SK-N-MC (cell line): ENCODE results near the gene HSD17B12.

Experiments used
- EZH2 ChIP-seq: fragments of 200-600 bp; sonication (generic); IDR thresholded peaks from one replicate; pipeline ENCODE4 v1.6.1; 2017; ENCODE audit warnings: antibody characterized with exemption
- POLR2AphosphoS5 ChIP-seq: IDR thresholded peaks from 2 replicates; pipeline ENCODE4 v1.6.1; 2012; ENCODE audit warnings: mild to moderate bottlenecking, low read depth, low read length, borderline replicate concordance

DNA sequence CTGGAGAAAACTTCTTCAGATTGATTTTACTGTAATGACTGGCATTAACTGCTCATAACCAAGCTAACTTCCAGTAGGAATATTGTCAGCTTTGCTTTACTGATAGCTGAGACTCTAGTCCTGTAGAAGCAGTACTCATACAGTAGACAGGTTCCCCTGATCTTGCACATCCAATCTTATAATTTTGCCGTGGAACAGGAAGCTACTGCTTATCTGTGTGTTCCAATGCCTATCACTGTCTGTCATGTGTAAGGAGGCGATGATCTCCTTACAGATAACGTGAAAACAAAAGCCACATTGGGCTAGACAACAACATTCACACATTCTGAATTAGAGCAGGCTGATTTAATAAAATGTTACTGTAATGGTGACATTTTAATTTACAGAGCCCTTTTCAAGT is 13.2 kb downstream of the HSD17B12 start:
- TF ChIP-seq POLR2AphosphoS5 (no peak), EZH2 (no peak)
